GM19467 (cell line): Measurements from ENCODE around the gene NDUFV2.
"Not testable (repeated sequence)": the region's sequence is repeated elsewhere in the genome, so short reads cannot be mapped to it uniquely, and the experiment has no call there.

Experiments
- ATAC-seq: cut with Tn5 transposase; IDR thresholded peaks from one replicate; pipeline ENCODE4 v1.9.1; 2021; ENCODE audit warnings: mild to moderate bottlenecking, moderate library complexity; ENCODE audit not compliant: unreplicated experiment

Gene NDUFV2

GRCh38 chr18:9090578-9090977 lies 11.9 kb upstream of the NDUFV2 start:
- ATAC-seq: no peak

GRCh38 chr18:9091066-9091476 lies 11.4 kb upstream of the NDUFV2 start:
- ATAC-seq: no peak

GRCh38 chr18:9092665-9093064 lies 9.8 kb upstream of the NDUFV2 start:
- no peak for ATAC-seq

- ATAC-seq: not testable (repeated sequence)
Observed at GRCh38 chr18:9093109-9093508, 9.4 kb upstream of the NDUFV2 start.

GRCh38 chr18:9094307-9095226 lies 7.9 kb upstream of the NDUFV2 start:
- ATAC-seq: no peak

GRCh38 chr18:9095297-9096006 lies 7.0 kb upstream of the NDUFV2 start:
- ATAC-seq: peak; percentile 92

- peak; percentile 11 for ATAC-seq
Observed at GRCh38 chr18:9096007-9096371, 6.5 kb upstream of the NDUFV2 start.

GRCh38 chr18:9096685-9097084 lies 5.8 kb upstream of the NDUFV2 start:
- ATAC-seq: no peak

- ATAC-seq: no peak
Observed at GRCh38 chr18:9097349-9097748, 5.2 kb upstream of the NDUFV2 start.

GRCh38 chr18:9100796-9101195 lies 1.7 kb upstream of the NDUFV2 start:
- no peak for ATAC-seq

GRCh38 chr18:9101730-9102507 lies 580 bp upstream of the NDUFV2 start:
- no peak for ATAC-seq

- no peak for ATAC-seq
Observed at GRCh38 chr18:9103376-9103873, 926 bp downstream of the NDUFV2 start.

GRCh38 chr18:9104244-9104901 lies 1.9 kb downstream of the NDUFV2 start:
- no peak for ATAC-seq

GRCh38 chr18:9105420-9105819 lies 2.9 kb downstream of the NDUFV2 start:
- no peak for ATAC-seq

GRCh38 chr18:9106094-9106493 lies 3.6 kb downstream of the NDUFV2 start:
- no peak for ATAC-seq

- no peak for ATAC-seq
Observed at GRCh38 chr18:9106800-9107584, 4.5 kb downstream of the NDUFV2 start.

GRCh38 chr18:9108911-9109310 lies 6.4 kb downstream of the NDUFV2 start:
- ATAC-seq: no peak

GRCh38 chr18:9109523-9109922 lies 7.0 kb downstream of the NDUFV2 start:
- ATAC-seq: no peak

- ATAC-seq: no peak
Observed at GRCh38 chr18:9113468-9114149, 11.1 kb downstream of the NDUFV2 start.
